ENCODE measurements around the gene HRG.

The HRG gene

GRCh38 chr3:186713499-186713898, 47.7 kb downstream of the HRG start:
- DNase-seq (no peak), ATAC-seq (no peak)
- Mint-ChIP-seq H3K4me3 (no peak overlapping the region), H3K27me3 (peaks cover 12% of the 10 kb centered on the region), H3K36me3 (ENCODE audit: low read depth) (no peaks in the 10 kb centered on the region), H3K4me1 (no peaks in the 10 kb centered on the region), H3K27ac (no peak overlapping the region), H3K9me3 (no peaks in the 10 kb centered on the region)

GRCh38 chr3:186717039-186717457, 51.2 kb downstream of the HRG start, which contains the start of gene KNG1:
Gene KNG1, plus strand, starts transcription at chr3:186717359. Its CDS starts 184 bp downstream, at chr3:186717543.
- Mint-ChIP-seq H3K9me3 (no peaks in the 10 kb centered on the region), H3K4me3 (no peak within 1 kb of the TSS), H3K36me3 (ENCODE audit: low read depth) (no peaks in the 10 kb centered on the region), H3K27me3 (peaks cover 2% of the 10 kb centered on the region), H3K27ac (no peak within 1 kb of the TSS), H3K4me1 (no peaks in the 10 kb centered on the region)
- ATAC-seq, result no peak
- no peak for DNase-seq

GRCh38 chr3:186719945-186720739, 54.3 kb downstream of the HRG start:
- Mint-ChIP-seq H3K4me1 (no peaks in the 10 kb centered on the region), H3K36me3 (ENCODE audit: low read depth) (no peaks in the 10 kb centered on the region), H3K27ac (no peak overlapping the region), H3K27me3 (peaks cover 2% of the 10 kb centered on the region), H3K9me3 (no peaks in the 10 kb centered on the region), H3K4me3 (no peak overlapping the region)
- ATAC-seq (no peak), DNase-seq (no peak)

- no peaks in the 10 kb centered on the region for H3K4me1 Mint-ChIP-seq
- peaks cover 2% of the 10 kb centered on the region for H3K27me3 Mint-ChIP-seq
- DNase-seq (no peak), ATAC-seq (no peak)
- H3K9me3 Mint-ChIP-seq, result no peaks in the 10 kb centered on the region
- H3K4me3 Mint-ChIP-seq, result no peak overlapping the region
- H3K27ac Mint-ChIP-seq, result no peak overlapping the region
- H3K36me3 Mint-ChIP-seq (ENCODE audit: low read depth), result no peaks in the 10 kb centered on the region
These were observed 56.6 kb downstream of the HRG start for GRCh38 chr3:186722457-186722856.

DNA sequence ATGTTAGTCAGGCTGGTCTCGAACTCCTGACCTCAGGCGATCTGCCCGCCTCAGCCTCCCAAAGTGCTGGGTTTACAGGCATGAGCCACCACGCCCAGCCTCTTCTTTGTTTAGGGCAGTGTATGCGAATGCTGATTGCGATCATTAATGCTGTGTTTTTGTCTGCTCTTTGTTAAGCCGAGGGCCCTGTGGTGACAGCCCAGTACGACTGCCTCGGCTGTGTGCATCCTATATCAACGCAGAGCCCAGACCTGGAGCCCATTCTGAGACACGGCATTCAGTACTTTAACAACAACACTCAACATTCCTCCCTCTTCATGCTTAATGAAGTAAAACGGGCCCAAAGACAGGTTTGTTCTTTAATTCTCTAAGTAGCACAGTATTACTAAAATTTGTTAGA, 59.1 kb downstream of the HRG start:
- no peak for ATAC-seq
- Mint-ChIP-seq H3K4me1 (no peaks in the 10 kb centered on the region), H3K9me3 (no peaks in the 10 kb centered on the region), H3K4me3 (no peak overlapping the region), H3K27ac (no peak overlapping the region), H3K27me3 (peaks cover 2% of the 10 kb centered on the region), H3K36me3 (ENCODE audit: low read depth) (no peaks in the 10 kb centered on the region)
- DNase-seq, result no peak
